ENCODE measurements around the gene IL6ST.
A peak's percentile ranks its signal among the peaks of the same experiment; 100 is the strongest.

IL6ST gene

DNA sequence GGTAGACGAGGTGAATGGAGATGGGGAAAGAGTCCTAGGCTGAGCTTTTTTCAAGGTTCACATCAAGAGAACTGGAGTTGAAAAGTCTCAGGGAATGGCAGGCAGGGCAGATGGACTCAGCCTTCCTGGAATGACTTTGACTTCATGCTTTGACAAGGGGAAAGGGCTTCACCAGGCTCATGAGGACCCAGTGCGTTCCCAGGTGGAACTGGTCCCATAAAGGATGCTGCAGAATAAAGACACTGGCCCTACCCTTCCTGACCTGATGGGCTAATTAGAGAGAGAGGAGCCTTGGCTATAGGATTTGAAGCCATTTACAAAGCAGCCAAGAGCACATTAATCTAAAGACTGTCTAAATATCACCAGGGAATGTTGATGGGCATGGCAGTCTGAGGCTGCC lies 79.8 kb downstream of the IL6ST start:
- DNase-seq (ENCODE audit: low read depth), result no peak
- TF ChIP-seq CTCF (IDR thresholded peaks at IDR 0.05; ENCODE audit: control insufficient read depth, insufficient read depth, low read depth, low read length, missing control alignments), result no peak
- no peak overlapping the region for H3K4me3 ChIP-seq (ENCODE audit: control insufficient read depth, low read depth, low read length)

GRCh38 chr5:55913466-55914413 lies 81.0 kb downstream of the IL6ST start:
- DNase-seq (ENCODE audit: low read depth), result no peak
- no peak for TF ChIP-seq CTCF (IDR thresholded peaks at IDR 0.05; ENCODE audit: control insufficient read depth, insufficient read depth, low read depth, low read length, missing control alignments)
- no peak overlapping the region for H3K4me3 ChIP-seq (ENCODE audit: control insufficient read depth, low read depth, low read length)

DNA sequence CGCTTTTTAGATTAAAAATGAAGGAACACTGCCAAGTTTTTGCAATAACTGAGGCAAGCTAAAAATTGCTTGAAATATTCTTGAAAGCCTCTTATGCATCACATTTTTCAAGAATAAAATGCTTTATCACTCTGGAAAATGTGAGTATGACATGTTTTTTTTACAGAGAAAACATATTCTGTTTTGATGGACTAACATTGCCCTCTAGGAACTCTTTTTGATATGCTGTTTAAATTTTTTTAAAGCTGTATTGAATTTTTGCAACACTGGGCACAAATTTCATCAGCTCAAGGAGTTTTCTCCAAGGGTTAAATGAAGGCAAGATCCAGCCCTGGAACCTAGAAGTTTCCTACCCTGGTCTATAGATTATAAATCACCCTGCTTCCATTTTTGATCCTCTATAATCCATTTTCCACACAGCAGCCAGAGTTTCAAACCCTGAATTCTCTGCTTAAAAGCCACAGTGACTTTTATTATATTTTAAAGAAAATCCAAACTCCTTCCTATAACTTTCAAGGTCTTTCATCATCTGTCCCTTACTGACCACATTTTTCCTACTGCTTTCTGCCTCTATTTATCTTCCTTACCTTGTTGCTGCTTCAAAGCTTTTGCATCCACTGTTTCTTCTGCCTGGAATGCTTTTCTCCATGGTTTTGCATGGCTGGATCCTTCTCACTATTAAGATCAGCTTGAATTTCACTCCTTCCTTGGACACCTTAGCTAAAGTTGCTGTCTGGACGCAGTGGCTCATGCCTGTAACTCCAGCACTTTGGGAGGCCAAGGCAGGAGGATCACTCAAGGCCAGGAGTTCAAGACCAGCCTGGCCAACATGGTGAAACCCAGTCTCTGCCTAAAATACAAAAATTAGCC lies 82.7 kb downstream of the IL6ST start:
- peak; percentile 21 for TF ChIP-seq CTCF (IDR thresholded peaks at IDR 0.05; ENCODE audit: control insufficient read depth, insufficient read depth, low read depth, low read length, missing control alignments)
- DNase-seq (ENCODE audit: low read depth), result peak; percentile 20
- no peak overlapping the region for H3K4me3 ChIP-seq (ENCODE audit: control insufficient read depth, low read depth, low read length)

- no peak overlapping the region for H3K4me3 ChIP-seq (ENCODE audit: control insufficient read depth, low read depth, low read length)
- no peak for TF ChIP-seq CTCF (IDR thresholded peaks at IDR 0.05; ENCODE audit: control insufficient read depth, insufficient read depth, low read depth, low read length, missing control alignments)
- DNase-seq (ENCODE audit: low read depth), result no peak
Observed at GRCh38 chr5:55908804-55909203, 86.0 kb downstream of the IL6ST start.

- no peak for TF ChIP-seq CTCF (IDR thresholded peaks at IDR 0.05; ENCODE audit: control insufficient read depth, insufficient read depth, low read depth, low read length, missing control alignments)
- DNase-seq (ENCODE audit: low read depth), result no peak
- H3K4me3 ChIP-seq (ENCODE audit: control insufficient read depth, low read depth, low read length), result no peak overlapping the region
Observed at GRCh38 chr5:55907927-55908326, 86.8 kb downstream of the IL6ST start.

- no peak overlapping the region for H3K4me3 ChIP-seq (ENCODE audit: control insufficient read depth, low read depth, low read length)
- TF ChIP-seq CTCF (IDR thresholded peaks at IDR 0.05; ENCODE audit: control insufficient read depth, insufficient read depth, low read depth, low read length, missing control alignments), result no peak
- DNase-seq (ENCODE audit: low read depth), result no peak
Observed at GRCh38 chr5:55905251-55905650, 89.5 kb downstream of the IL6ST start.

Data from AG09309 (cell line).